H1 (cell line): ENCODE results near the gene VAPA. TPM values are rescaled to one million over a fixed set of nuclear protein-coding genes. Genes with fewer than 3 reads are reported as not detected.

Experiments
- BRCA1 ChIP-seq: IDR thresholded peaks from 2 replicates; pipeline ENCODE4 v1.6.1; 2012; ENCODE audit warnings: low read depth, low read length, improper control_type of control experiment
- polyA plus RNA-seq, 7 experiments: library from polyadenylated mRNA; depleted of rRNA in 3 of 7; stranded (reverse) in 5 of 7; unstranded in 2 of 7; fragments of >200 nt in 5 of 7; fragments of 200-250 nt in 2 of 7; gene quantifications; 1 replicate in 5 of 7; 2 replicates in 1 of 7; 4 replicates in 1 of 7; pipeline versions ENCODE4 v1.2.1 to v1.2.3, GENCODE V29; 2011 to 2013; ENCODE audit warnings: missing spikeins in 2 of 7, mixed read lengths in 2 of 7
- total RNA-seq: library from RNA; stranded (reverse); fragmentation: NEBNext Ultra II Directional; extraction: Animal tissue kit (Norgen Biotek cat#: 25700); gene quantifications from 2 replicates; pipeline ENCODE4 v1.2.1, GENCODE V29; 2021

The VAPA gene
- total and polyA plus RNA-seq, 2 of the 8 experiments (the other 6 are each of a cell fraction or from before 2014, with no cell fraction given): 79.7 to 130 TPM

DNA sequence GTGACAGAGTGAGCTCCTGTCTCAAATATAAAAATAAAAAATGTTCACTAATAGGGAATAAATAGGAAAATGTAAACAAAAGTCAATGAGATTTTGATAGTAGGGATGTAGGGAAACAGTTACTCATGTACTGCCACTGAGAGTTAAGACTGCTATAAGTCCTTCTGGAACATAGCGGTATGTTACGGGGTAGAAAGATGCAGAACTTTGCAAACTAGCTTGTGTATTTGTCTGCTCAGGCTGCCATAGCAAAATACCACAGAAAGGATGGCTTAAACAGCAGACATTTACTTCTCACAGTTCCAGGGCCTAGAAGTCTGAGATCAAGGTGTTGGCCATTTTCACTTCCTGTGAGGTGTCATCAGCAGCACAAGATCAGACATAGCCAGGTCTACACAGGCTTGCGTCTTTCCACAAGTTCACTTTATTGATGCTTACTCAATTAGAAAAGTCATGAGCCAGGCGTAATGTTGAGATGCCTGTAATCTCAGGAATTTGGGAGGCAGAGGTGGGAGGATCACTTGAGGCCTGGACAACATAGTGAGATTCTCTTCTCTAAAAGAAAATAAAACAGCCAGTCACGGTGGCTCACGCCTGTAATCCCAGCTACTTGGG is 19.3 kb upstream of the VAPA start (continued):
- no peak for TF ChIP-seq BRCA1
